DND-41 (cell line): Measurements from ENCODE around the gene MCFD2.

Experiments used
- EZH2 ChIP-seq: IDR thresholded peaks from 3 replicates; pipeline ENCODE4 v1.6.1; 2012; ENCODE audit warnings: borderline replicate concordance, low read depth, mild to moderate bottlenecking, moderate library complexity, low read length, inconsistent platforms; ENCODE audit not compliant: severe bottlenecking
- TF ChIP-seq, protein P1 (sequence below): IDR thresholded peaks from 2 replicates; pipeline ENCODE4 v1.5.1; 2012; ENCODE audit warnings: borderline replicate concordance, low read length, moderate library complexity, mild to moderate bottlenecking; ENCODE audit not compliant: poor library complexity, severe bottlenecking; ENCODE audit errors: extremely low read depth

DNA sequence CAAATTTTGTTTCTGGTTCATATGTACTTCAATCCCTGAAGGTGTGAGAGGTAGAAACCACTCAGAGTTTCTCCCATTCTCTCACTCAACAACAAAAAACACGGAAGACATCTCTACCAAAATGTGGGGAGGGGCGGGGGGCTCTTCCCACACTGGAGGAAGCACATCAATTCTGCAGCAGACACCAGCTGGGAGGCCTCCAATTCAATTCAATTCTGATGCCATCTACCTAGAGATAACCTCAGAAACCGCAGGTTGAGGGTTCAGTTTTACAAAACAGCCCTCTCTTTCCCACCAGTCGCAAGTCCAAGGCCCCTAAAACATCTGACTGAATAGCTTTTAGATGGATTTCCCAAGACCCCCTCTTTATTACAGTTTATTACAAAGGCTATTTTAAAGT, 7.0 kb upstream of the MCFD2 start:
- TF ChIP-seq, protein P1, sequence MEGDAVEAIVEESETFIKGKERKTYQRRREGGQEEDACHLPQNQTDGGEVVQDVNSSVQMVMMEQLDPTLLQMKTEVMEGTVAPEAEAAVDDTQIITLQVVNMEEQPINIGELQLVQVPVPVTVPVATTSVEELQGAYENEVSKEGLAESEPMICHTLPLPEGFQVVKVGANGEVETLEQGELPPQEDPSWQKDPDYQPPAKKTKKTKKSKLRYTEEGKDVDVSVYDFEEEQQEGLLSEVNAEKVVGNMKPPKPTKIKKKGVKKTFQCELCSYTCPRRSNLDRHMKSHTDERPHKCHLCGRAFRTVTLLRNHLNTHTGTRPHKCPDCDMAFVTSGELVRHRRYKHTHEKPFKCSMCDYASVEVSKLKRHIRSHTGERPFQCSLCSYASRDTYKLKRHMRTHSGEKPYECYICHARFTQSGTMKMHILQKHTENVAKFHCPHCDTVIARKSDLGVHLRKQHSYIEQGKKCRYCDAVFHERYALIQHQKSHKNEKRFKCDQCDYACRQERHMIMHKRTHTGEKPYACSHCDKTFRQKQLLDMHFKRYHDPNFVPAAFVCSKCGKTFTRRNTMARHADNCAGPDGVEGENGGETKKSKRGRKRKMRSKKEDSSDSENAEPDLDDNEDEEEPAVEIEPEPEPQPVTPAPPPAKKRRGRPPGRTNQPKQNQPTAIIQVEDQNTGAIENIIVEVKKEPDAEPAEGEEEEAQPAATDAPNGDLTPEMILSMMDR = no peak
- TF ChIP-seq EZH2 = no peak
